PC-3 (cell line): ENCODE results near the gene WDR47.

Experiments used
- EZH2 ChIP-seq: fragments of 300-600 bp; sonication (generic); IDR thresholded peaks from one replicate; pipeline ENCODE4 v1.6.1; 2017; ENCODE audit warnings: antibody characterized with exemption, mild to moderate bottlenecking, low read length; ENCODE audit not compliant: unreplicated experiment
- EZH2phosphoT487 ChIP-seq: fragments of 300-600 bp; sonication (generic); IDR thresholded peaks from 2 replicates; pipeline ENCODE4 v1.6.1; 2018; ENCODE audit warnings: mild to moderate bottlenecking, antibody characterized with exemption, low read length, borderline replicate concordance
- TF ChIP-seq, protein P1 (sequence below): fragments of 300-600 bp; sonication (generic); conservative IDR thresholded peaks from 2 replicates; pipeline ENCODE4 v1.5.1; 2017; ENCODE audit warnings: antibody characterized with exemption, low read depth, mild to moderate bottlenecking, low read length

DNA sequence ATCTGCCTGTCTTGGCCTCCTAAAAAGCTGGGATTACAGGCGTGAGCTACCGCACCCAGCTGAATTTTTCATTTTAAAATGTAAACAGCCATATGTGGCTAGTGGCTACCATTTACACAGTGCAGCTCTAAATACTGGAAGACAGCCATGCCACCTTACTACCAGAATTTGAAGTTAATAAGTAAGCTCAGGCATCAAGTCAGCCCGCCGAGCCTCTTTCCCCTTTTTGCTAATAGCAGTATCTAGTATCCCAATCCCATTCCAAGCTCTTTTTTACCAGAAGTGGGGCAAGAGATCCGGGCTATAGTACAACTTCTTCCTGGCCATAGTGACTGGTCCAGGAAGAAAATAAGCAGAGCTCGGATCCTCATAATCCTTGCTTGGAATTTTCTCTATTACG is 18.8 kb upstream of the WDR47 start:
- TF ChIP-seq, protein P1, sequence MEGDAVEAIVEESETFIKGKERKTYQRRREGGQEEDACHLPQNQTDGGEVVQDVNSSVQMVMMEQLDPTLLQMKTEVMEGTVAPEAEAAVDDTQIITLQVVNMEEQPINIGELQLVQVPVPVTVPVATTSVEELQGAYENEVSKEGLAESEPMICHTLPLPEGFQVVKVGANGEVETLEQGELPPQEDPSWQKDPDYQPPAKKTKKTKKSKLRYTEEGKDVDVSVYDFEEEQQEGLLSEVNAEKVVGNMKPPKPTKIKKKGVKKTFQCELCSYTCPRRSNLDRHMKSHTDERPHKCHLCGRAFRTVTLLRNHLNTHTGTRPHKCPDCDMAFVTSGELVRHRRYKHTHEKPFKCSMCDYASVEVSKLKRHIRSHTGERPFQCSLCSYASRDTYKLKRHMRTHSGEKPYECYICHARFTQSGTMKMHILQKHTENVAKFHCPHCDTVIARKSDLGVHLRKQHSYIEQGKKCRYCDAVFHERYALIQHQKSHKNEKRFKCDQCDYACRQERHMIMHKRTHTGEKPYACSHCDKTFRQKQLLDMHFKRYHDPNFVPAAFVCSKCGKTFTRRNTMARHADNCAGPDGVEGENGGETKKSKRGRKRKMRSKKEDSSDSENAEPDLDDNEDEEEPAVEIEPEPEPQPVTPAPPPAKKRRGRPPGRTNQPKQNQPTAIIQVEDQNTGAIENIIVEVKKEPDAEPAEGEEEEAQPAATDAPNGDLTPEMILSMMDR = no peak
- TF ChIP-seq EZH2 (no peak), EZH2phosphoT487 (no peak)
